Activated T-helper 9 cell treated with anti-CD3 and anti-CD28 coated beads, Interleukin-2, amount 50 U/mL, for 16 hours (primary cell): ENCODE results near the gene BAG3.

Experiments
- DNase-seq: peaks from one replicate; pipeline ENCODE4 v3.0.0-alpha.2; 2020; ENCODE audit warnings: low read depth

The BAG3 gene

GRCh38 chr10:119667562-119668328, 16.6 kb downstream of the BAG3 start:
- DNase-seq, result no peak

- DNase-seq, result no peak
Measured at GRCh38 chr10:119668461-119668860, 17.3 kb downstream of the BAG3 start.

- no peak for DNase-seq
Measured at GRCh38 chr10:119669331-119669730, 18.2 kb downstream of the BAG3 start.

- no peak for DNase-seq
Measured at GRCh38 chr10:119669975-119670640, 18.9 kb downstream of the BAG3 start.

- no peak for DNase-seq
Measured at GRCh38 chr10:119670717-119671116, 19.5 kb downstream of the BAG3 start.

- no peak for DNase-seq
Measured at GRCh38 chr10:119671381-119671780, 20.2 kb downstream of the BAG3 start.

GRCh38 chr10:119672291-119672690, 21.1 kb downstream of the BAG3 start:
- no peak for DNase-seq

- no peak for DNase-seq
Measured at GRCh38 chr10:119673271-119673670, 22.1 kb downstream of the BAG3 start.

- DNase-seq, result no peak
Measured at GRCh38 chr10:119675483-119676170, 24.4 kb downstream of the BAG3 start.

GRCh38 chr10:119677126-119677525, 25.9 kb downstream of the BAG3 start:
- DNase-seq, result no peak

- DNase-seq, result no peak
Measured at GRCh38 chr10:119677904-119678755, 26.9 kb downstream of the BAG3 start.

- no peak for DNase-seq
Measured at GRCh38 chr10:119679480-119679829, 28.3 kb downstream of the BAG3 start.

GRCh38 chr10:119680050-119680449, 28.9 kb downstream of the BAG3 start:
- no peak for DNase-seq

GRCh38 chr10:119680650-119681081, 29.5 kb downstream of the BAG3 start:
- DNase-seq, result no peak

GRCh38 chr10:119686465-119687191, 35.4 kb downstream of the BAG3 start:
- peak; percentile 82 for DNase-seq

GRCh38 chr10:119687192-119688032, 36.2 kb downstream of the BAG3 start:
- no peak for DNase-seq

- no peak for DNase-seq
Measured at GRCh38 chr10:119688033-119688508, 36.9 kb downstream of the BAG3 start.

GRCh38 chr10:119689016-119689580, 37.9 kb downstream of the BAG3 start:
- no peak for DNase-seq

GRCh38 chr10:119691726-119692125, 40.5 kb downstream of the BAG3 start:
- no peak for DNase-seq
